GM12878 (cell line): ENCODE measurements around the gene NEMP2. TPM values are rescaled to one million over a fixed set of nuclear protein-coding genes. Genes with fewer than 3 reads are reported as not detected.

ENCODE experiments used
- ATF3 ChIP-seq: IDR thresholded peaks from 2 replicates; pipeline ENCODE4 v1.6.1; 2011; ENCODE audit warnings: low read depth, mild to moderate bottlenecking, low read length, moderate library complexity, borderline replicate concordance; ENCODE audit errors: extremely low read depth
- CEBPZ ChIP-seq: fragments of 150-350 bp; IDR thresholded peaks from 2 replicates; pipeline ENCODE4 v1.6.1; 2016; ENCODE audit warnings: low read depth, low read length
- CHD1 ChIP-seq: IDR thresholded peaks from 2 replicates; pipeline ENCODE4 v1.6.1; 2012; ENCODE audit warnings: low read depth, low read length, improper control_type of control experiment
- E2F4 ChIP-seq: IDR thresholded peaks from 2 replicates; pipeline ENCODE4 v1.6.1; 2012; ENCODE audit warnings: low read depth, low read length, improper control_type of control experiment
- E4F1 ChIP-seq: fragments of 450-650 bp; IDR thresholded peaks from 2 replicates; pipeline ENCODE4 v1.6.1; 2018; ENCODE audit warnings: borderline replicate concordance, mild to moderate bottlenecking; ENCODE audit not compliant: partially characterized antibody
- IKZF1 ChIP-seq: fragments of 450-650 bp; conservative IDR thresholded peaks from 2 replicates; pipeline ENCODE4 v1.6.1; 2017; ENCODE audit warnings: antibody characterized with exemption, mild to moderate bottlenecking
- MAX ChIP-seq: IDR thresholded peaks from 2 replicates; pipeline ENCODE4 v1.6.1; 2012; ENCODE audit warnings: low read depth, low read length, improper control_type of control experiment
- MLLT1 ChIP-seq: fragments of 450-650 bp; IDR thresholded peaks from 2 replicates; pipeline ENCODE4 v1.6.1; 2016; ENCODE audit warnings: mild to moderate bottlenecking
- NKRF ChIP-seq: fragments of 450-650 bp; conservative IDR thresholded peaks from 2 replicates; pipeline ENCODE4 v1.6.1; 2017; ENCODE audit warnings: mild to moderate bottlenecking, moderate library complexity
- NR2F1 ChIP-seq: fragments of 450-650 bp; conservative IDR thresholded peaks from 2 replicates; pipeline ENCODE4 v1.6.1; 2017; ENCODE audit warnings: mild to moderate bottlenecking
- PAX8 ChIP-seq: fragments of 450-650 bp; IDR thresholded peaks from 2 replicates; pipeline ENCODE4 v1.6.1; 2017; ENCODE audit warnings: mild to moderate bottlenecking, moderate library complexity
- POLR2A ChIP-seq: IDR thresholded peaks from 2 replicates; pipeline ENCODE4 v1.6.1; 2011; ENCODE audit warnings: low read depth, mild to moderate bottlenecking, low read length
- POLR2AphosphoS2 ChIP-seq: IDR thresholded peaks from 2 replicates; pipeline ENCODE4 v1.6.1; 2011; ENCODE audit warnings: low read depth, mild to moderate bottlenecking, low read length, improper control_type of control experiment, moderate library complexity
- RBBP5 ChIP-seq: fragments of 200-600 bp; sonication (generic); conservative IDR thresholded peaks from 2 replicates; pipeline ENCODE4 v1.6.1; 2016
- SMARCA5 ChIP-seq: fragments of 450-650 bp; IDR thresholded peaks from 2 replicates; pipeline ENCODE4 v1.6.1; 2017; ENCODE audit warnings: mild to moderate bottlenecking
- TARDBP ChIP-seq: IDR thresholded peaks from 2 replicates; pipeline ENCODE4 v1.6.1; 2016; ENCODE audit warnings: borderline replicate concordance
- TCF12 ChIP-seq: IDR thresholded peaks from 2 replicates; pipeline ENCODE4 v1.6.1; 2011; ENCODE audit warnings: low read depth, mild to moderate bottlenecking, low read length
- ZNF207 ChIP-seq: fragments of 450-650 bp; IDR thresholded peaks from 2 replicates; pipeline ENCODE4 v1.6.1; 2014; ENCODE audit warnings: antibody characterized with exemption, mild to moderate bottlenecking, borderline replicate concordance
- polyA plus RNA-seq, 11 experiments: library from polyadenylated mRNA; depleted of rRNA in 4 of 11; unstranded in 6 of 11; stranded (reverse) in 5 of 11; fragments of >200 nt; fragmentation: Nextera tagmentation in 4 of 11; fragmentation: Illumina TruSeq in 1 of 11; extraction: Ambion mirVana in 4 of 11; extraction: Trizol in 1 of 11; gene quantifications; 1 replicate in 1 of 11; 2 replicates in 10 of 11; pipeline versions ENCODE4 v1.2.1 to v1.2.3, GENCODE V29; 2011 to 2016; ENCODE audit warnings: inconsistent platforms in 2 of 11, missing spikeins in 2 of 11, low read depth in 1 of 11
- total RNA-seq, 4 experiments: library from RNA; depleted of rRNA in 3 of 4; stranded (reverse); fragments of >200 nt in 3 of 4; fragmentation: Illumina TruSeq in 1 of 4; extraction: Trizol in 1 of 4; gene quantifications; 2 replicates each; pipeline versions ENCODE4 v1.2.1 to v1.2.3, GENCODE V29; 2013 to 2021

The NEMP2 gene
- total and polyA plus RNA-seq, 10 of the 15 experiments (the other 5 are each of a cell fraction or from before 2014, with no cell fraction given), result 2.3 to 14.0 (median 8.1) TPM

- TF ChIP-seq ZNF207 (no peak), TCF12 (no peak), E2F4 (no peak), NKRF (peak; percentile 17; the same call in 1 of the 2 replicates), IKZF1 (no peak), MLLT1 (peak; percentile 66), NR2F1 (no peak), TARDBP (no peak), SMARCA5 (peak; percentile 86), CHD1 (no peak), POLR2A (peak; percentile 58; the same call in 1 of the 2 replicates), POLR2AphosphoS2 (no peak), MAX (no peak), PAX8 (0 out of 2 replicates have a peak, but pooled peaks have one; percentile 36), CEBPZ (no peak), RBBP5 (no peak), E4F1 (no peak), ATF3 (no peak)
These were observed 583 bp downstream of the NEMP2 start (continued) for GRCh38 chr2:190533968-190534309.
